Natural killer cell treated with Interleukin-12 subunit alpha and Interleukin-12 subunit beta and Interleukin-15 and Interleukin-18, amount 100 ng/mL, for 72 hours (primary cell): ENCODE measurements around the gene COASY. TPM values are rescaled to one million over a fixed set of nuclear protein-coding genes. Genes with fewer than 3 reads are reported as not detected.

Source experiments
- ATAC-seq, 2 donors: fragments of 150-1000 bp; cut with Tn5 transposase in 1 of 2; sonication (Bioruptor Pico), chemical (Tn5 transposase) in 1 of 2; 2 replicates each; pipeline ENCODE4 v1.10.0; 2021
- DNase-seq: peaks from one replicate; pipeline ENCODE4 v3.0.0; 2022; ENCODE audit warnings: low spot score
- H3K27ac Mint-ChIP-seq, 2 donors: 1 replicate in 1 of 2; 2 replicates in 1 of 2; pipeline ENCODE4 v1.8.0; 2022; ENCODE audit warnings: mixed read lengths in 2 of 2, mild to moderate bottlenecking in 1 of 2, moderate library complexity in 1 of 2
- H3K27me3 Mint-ChIP-seq, 2 donors: 1 replicate in 1 of 2; 2 replicates in 1 of 2; pipeline ENCODE4 v1.8.0; 2022; ENCODE audit warnings: mixed read lengths in 2 of 2
- H3K36me3 Mint-ChIP-seq: one replicate; pipeline ENCODE4 v1.8.0; 2022; ENCODE audit warnings: mixed read lengths
- H3K4me1 Mint-ChIP-seq, 2 donors: 1 replicate in 1 of 2; 2 replicates in 1 of 2; pipeline ENCODE4 v1.8.0; 2022; ENCODE audit warnings: low read depth in 2 of 2, mixed read lengths in 2 of 2, mild to moderate bottlenecking in 1 of 2
- H3K4me3 Mint-ChIP-seq: one replicate; pipeline ENCODE4 v1.8.0; 2022; ENCODE audit warnings: mixed read lengths
- H3K9me3 Mint-ChIP-seq: 2 replicates; pipeline ENCODE4 v1.8.0; 2022; ENCODE audit warnings: mixed read lengths
- total RNA-seq, 2 donors: library from RNA; stranded (reverse); gene quantifications; one replicate each; pipeline ENCODE4 v1.2.3, GENCODE V29; 2022

The COASY gene
- total RNA-seq, 2 donors from 2014 or later: 83.4 to 126 TPM

DNA sequence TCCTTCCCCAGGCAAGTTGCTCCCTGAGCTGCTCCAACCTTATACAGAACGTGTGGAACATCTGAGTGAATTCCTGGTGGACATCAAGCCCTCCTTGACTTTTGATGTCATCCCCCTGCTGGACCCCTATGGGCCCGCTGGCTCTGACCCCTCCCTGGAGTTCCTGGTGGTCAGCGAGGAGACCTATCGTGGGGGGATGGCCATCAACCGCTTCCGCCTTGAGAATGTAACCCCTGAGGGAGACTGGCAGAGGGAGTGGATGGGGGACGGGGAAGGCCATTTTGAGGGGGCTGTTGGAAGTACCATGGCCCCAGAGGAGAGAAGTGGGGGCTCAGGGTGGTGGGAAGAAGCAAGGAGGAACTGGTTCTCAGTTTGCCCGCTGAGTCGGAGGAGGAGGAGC is 2.0 kb downstream of the COASY start:
- Mint-ChIP-seq H3K36me3 (no peaks in the 10 kb centered on the region), H3K27me3 (no peaks in the 10 kb centered on the region), H3K9me3 (no peaks in the 10 kb centered on the region), H3K27ac (peak overlapping the region; percentile 91 to 98), H3K4me1 (peaks cover 27 to 35% of the 10 kb centered on the region in 2 donors), H3K4me3 (peak overlapping the region; percentile 94)
- no peak for ATAC-seq
- no peak for DNase-seq

- DNase-seq (no peak), ATAC-seq (no peak)
- Mint-ChIP-seq H3K4me1 (peaks cover 31 to 37% of the 10 kb centered on the region in 2 donors), H3K36me3 (no peaks in the 10 kb centered on the region), H3K27ac (peak overlapping the region; percentile 70 to 91), H3K4me3 (peak overlapping the region; percentile 22), H3K9me3 (no peaks in the 10 kb centered on the region), H3K27me3 (no peaks in the 10 kb centered on the region)
Observed at GRCh38 chr17:42564815-42565522, 3.0 kb downstream of the COASY start.

GRCh38 chr17:42565523-42566214 is 3.7 kb downstream of the COASY start:
- H3K36me3 Mint-ChIP-seq: no peaks in the 10 kb centered on the region
- H3K9me3 Mint-ChIP-seq: no peaks in the 10 kb centered on the region
- H3K4me1 Mint-ChIP-seq: peaks cover 33 to 37% of the 10 kb centered on the region in 2 donors
- ATAC-seq (no peak), DNase-seq (no peak)
- no peaks in the 10 kb centered on the region for H3K27me3 Mint-ChIP-seq
- peak overlapping the region; percentile 87 to 97 for H3K27ac Mint-ChIP-seq
- H3K4me3 Mint-ChIP-seq: no peak overlapping the region

DNA sequence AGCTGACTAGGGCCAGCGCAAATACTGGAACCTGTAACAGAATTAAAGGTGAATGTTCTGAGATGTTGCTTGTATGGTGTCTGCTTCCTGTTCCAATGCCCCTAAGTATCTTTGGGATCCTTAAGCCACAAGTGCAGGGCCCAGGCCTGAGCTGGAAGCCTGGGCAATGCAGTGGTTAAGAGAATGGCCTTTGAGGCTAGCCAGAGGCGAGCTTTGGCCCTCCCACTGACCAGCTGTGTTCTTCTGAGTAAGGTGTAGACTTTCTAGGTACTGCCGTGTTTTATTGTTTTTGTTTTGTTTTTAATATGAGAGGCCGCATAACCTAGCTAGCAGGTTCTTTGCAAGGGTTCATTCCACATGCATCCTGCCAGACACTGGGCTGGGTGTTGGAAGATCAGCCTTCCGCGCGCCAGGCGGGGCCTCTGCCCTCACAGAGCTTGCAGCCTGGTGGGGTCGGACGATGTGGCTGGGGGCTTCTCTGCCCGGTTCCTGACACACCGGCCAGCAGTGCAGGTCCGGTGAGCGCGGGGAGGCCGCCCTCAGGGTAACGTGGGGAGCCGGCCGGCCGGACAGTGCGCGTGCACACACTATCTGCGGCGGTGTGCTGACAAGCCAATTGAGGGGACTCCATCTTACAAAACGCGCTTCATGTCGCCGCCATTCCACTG is 4.4 kb downstream of the COASY start:
- Mint-ChIP-seq H3K9me3 (no peaks in the 10 kb centered on the region), H3K36me3 (no peaks in the 10 kb centered on the region), H3K4me3 (peak overlapping the region; percentile 96), H3K27me3 (no peaks in the 10 kb centered on the region), H3K4me1 (peaks cover 33 to 36% of the 10 kb centered on the region in 2 donors), H3K27ac (peak overlapping the region; percentile 87 to 97)
- ATAC-seq: no peak
- no peak for DNase-seq

GRCh38 chr17:42566883-42567573 is 5.1 kb downstream of the COASY start, which contains the start of gene MLX:
MLX (plus strand) TSS chr17:42567100; CDS start chr17:42567125, 25 bp downstream.
- peak; percentile 88 to 91 for ATAC-seq
- H3K4me1 Mint-ChIP-seq: peaks cover 30% of the 10 kb centered on the region in 2 donors

GRCh38 chr17:42568341-42569111 is 6.6 kb downstream of the COASY start:
- Mint-ChIP-seq H3K27me3 (no peaks in the 10 kb centered on the region), H3K4me3 (peak overlapping the region; percentile 96), H3K36me3 (peaks cover 9% of the 10 kb centered on the region), H3K4me1 (peaks cover 27 to 32% of the 10 kb centered on the region in 2 donors), H3K9me3 (no peaks in the 10 kb centered on the region), H3K27ac (peak overlapping the region; percentile 87 to 97)
- no peak for ATAC-seq
- no peak for DNase-seq

More at GRCh38 chr17:42566883-42567573, 5.1 kb downstream of the COASY start, which contains the start of gene MLX:
- no peaks in the 10 kb centered on the region for H3K36me3 Mint-ChIP-seq
- H3K4me3 Mint-ChIP-seq: peak within 1 kb of the TSS; percentile 96
- no peaks in the 10 kb centered on the region for H3K9me3 Mint-ChIP-seq
- peak; percentile 97 for DNase-seq
- H3K27ac Mint-ChIP-seq: peak within 1 kb of the TSS; percentile 87 to 97
- H3K27me3 Mint-ChIP-seq: no peaks in the 10 kb centered on the region

GRCh38 chr17:42571435-42572225 is 9.7 kb downstream of the COASY start:
- Mint-ChIP-seq H3K27ac (peak overlapping the region in 1 of 2 donors; percentile 47), H3K4me3 (no peak overlapping the region), H3K4me1 (peaks cover 33% of the 10 kb centered on the region in 2 donors), H3K36me3 (peaks cover 23% of the 10 kb centered on the region), H3K27me3 (no peaks in the 10 kb centered on the region), H3K9me3 (no peaks in the 10 kb centered on the region)
- DNase-seq (no peak), ATAC-seq (no peak)

- no peaks in the 10 kb centered on the region for H3K27me3 Mint-ChIP-seq
- H3K4me3 Mint-ChIP-seq: no peak overlapping the region
- no peak for DNase-seq
- peak overlapping the region; percentile 41 to 63 for H3K27ac Mint-ChIP-seq
- no peaks in the 10 kb centered on the region for H3K9me3 Mint-ChIP-seq
- peaks cover 27% of the 10 kb centered on the region for H3K36me3 Mint-ChIP-seq
- H3K4me1 Mint-ChIP-seq: peaks cover 38 to 39% of the 10 kb centered on the region in 2 donors
- ATAC-seq: no peak
Observed at GRCh38 chr17:42573095-42573494, 11.1 kb downstream of the COASY start.

GRCh38 chr17:42574463-42574862 is 12.5 kb downstream of the COASY start:
- Mint-ChIP-seq H3K27me3 (no peaks in the 10 kb centered on the region), H3K36me3 (peaks cover 27% of the 10 kb centered on the region), H3K27ac (no peak overlapping the region), H3K4me3 (no peak overlapping the region), H3K4me1 (peaks cover 35 to 42% of the 10 kb centered on the region in 2 donors), H3K9me3 (no peaks in the 10 kb centered on the region)
- DNase-seq: no peak
- no peak for ATAC-seq

GRCh38 chr17:42577140-42577531 is 15.2 kb downstream of the COASY start:
- peak overlapping the region; percentile 92 to 97 for H3K27ac Mint-ChIP-seq
- ATAC-seq (peak in 1 of 2 donors; percentile 3), DNase-seq (no peak)
- peaks cover 27% of the 10 kb centered on the region for H3K36me3 Mint-ChIP-seq
- H3K4me1 Mint-ChIP-seq: peaks cover 40% of the 10 kb centered on the region in 2 donors
- H3K9me3 Mint-ChIP-seq: no peaks in the 10 kb centered on the region
- H3K27me3 Mint-ChIP-seq: no peaks in the 10 kb centered on the region
- H3K4me3 Mint-ChIP-seq: peak overlapping the region; percentile 100

DNA sequence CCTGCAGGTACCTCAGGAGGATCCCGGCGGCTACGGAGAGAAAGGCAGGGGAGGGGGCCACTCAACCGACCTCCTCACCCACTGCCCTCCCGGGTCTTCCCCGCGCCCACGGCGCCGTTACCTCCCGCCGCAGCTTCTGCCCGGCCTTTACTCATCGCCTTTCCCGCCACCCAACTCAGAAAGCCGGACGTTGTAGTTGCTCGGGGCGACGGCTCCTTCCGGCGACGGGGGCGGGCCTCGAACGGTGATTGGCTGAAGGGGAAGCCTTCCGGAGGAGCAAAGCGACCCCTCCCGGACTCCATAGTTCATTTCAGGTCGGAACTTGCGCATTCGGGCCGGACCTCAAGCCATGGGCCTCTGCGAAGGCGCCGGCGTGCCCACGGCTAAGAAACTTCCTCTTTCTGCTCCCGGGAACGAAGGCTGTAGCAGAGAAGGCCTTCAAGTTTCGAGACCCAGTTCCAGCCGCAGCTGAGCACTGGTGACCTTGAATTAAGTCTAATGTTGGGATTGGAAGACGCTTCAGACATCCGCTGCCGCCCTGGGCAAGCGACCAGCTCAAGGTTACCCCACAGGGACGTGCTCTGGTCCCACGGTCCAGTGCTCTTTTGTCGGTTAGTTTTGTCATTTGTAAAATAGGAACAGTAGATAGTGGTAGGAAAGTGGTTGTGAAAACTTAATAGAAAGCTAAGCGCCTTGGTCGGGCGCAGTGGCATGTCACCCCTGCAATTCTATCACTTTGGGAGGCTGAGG is 15.8 kb downstream of the COASY start, which contains the start of gene PSMC3IP:
Gene PSMC3IP, minus strand, starts transcription at position 198 of the 750 bp plus-strand sequence. Its CDS starts 43 bp downstream, at position 155.
- DNase-seq (peak; percentile 96), ATAC-seq (peak; percentile 98)
- H3K9me3 Mint-ChIP-seq: no peaks in the 10 kb centered on the region
- peaks cover 39 to 40% of the 10 kb centered on the region in 2 donors for H3K4me1 Mint-ChIP-seq
- H3K4me3 Mint-ChIP-seq: peak within 1 kb of the TSS; percentile 100
- no peaks in the 10 kb centered on the region for H3K27me3 Mint-ChIP-seq
- H3K27ac Mint-ChIP-seq: peak within 1 kb of the TSS; percentile 92 to 97
- H3K36me3 Mint-ChIP-seq: peaks cover 26% of the 10 kb centered on the region
